Measurements from ENCODE around the gene NRXN3.

The NRXN3 gene

GRCh38 chr14:78608998-78609787 lies 439.0 kb downstream of the NRXN3 start:
- ATAC-seq (ENCODE audit: low read depth), result no peak

DNA sequence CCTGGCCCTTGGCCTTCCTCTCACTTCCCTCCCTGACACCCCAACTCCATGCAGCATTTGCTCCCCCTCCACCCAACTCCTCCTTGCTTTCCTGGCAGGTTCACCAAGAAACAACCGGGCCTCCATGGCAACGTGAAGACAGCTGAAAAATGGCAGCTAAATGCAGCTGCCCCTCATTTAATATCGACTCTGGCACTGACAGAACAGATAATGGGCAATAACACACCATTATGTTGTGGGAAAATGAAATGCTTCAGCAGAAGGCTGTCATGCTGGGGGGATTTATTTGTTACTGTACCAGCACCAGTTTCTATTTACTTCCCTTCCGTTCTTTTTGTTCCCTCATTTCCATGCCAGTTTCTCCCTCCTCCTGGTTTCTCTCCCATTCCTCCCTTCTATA lies 440.8 kb downstream of the NRXN3 start:
- Histone ChIP-seq H3K27ac (ENCODE audit: poor library complexity, severe bottlenecking) (no peak overlapping the region), H3K4me1 (ENCODE audit: insufficient read depth, poor library complexity, severe bottlenecking) (peaks cover 3% of the 10 kb centered on the region), H3K36me3 (ENCODE audit: low read depth) (no peaks in the 10 kb centered on the region), H3K4me3 (ENCODE audit: severe bottlenecking) (no peak overlapping the region), H3K27me3 (ENCODE audit: insufficient read depth, poor library complexity, severe bottlenecking) (no peaks in the 10 kb centered on the region), H3K9me3 (ENCODE audit: severe bottlenecking) (no peaks in the 10 kb centered on the region)
- ATAC-seq (ENCODE audit: low read depth) (no peak), DNase-seq (ENCODE audit: low spot score) (no peak)
- TF ChIP-seq, protein P1, sequence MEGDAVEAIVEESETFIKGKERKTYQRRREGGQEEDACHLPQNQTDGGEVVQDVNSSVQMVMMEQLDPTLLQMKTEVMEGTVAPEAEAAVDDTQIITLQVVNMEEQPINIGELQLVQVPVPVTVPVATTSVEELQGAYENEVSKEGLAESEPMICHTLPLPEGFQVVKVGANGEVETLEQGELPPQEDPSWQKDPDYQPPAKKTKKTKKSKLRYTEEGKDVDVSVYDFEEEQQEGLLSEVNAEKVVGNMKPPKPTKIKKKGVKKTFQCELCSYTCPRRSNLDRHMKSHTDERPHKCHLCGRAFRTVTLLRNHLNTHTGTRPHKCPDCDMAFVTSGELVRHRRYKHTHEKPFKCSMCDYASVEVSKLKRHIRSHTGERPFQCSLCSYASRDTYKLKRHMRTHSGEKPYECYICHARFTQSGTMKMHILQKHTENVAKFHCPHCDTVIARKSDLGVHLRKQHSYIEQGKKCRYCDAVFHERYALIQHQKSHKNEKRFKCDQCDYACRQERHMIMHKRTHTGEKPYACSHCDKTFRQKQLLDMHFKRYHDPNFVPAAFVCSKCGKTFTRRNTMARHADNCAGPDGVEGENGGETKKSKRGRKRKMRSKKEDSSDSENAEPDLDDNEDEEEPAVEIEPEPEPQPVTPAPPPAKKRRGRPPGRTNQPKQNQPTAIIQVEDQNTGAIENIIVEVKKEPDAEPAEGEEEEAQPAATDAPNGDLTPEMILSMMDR (IDR thresholded peaks at IDR 0.05; ENCODE audit: poor library complexity, severe bottlenecking), result no peak

More at GRCh38 chr14:78608998-78609787, 439.0 kb downstream of the NRXN3 start:
- Histone ChIP-seq H3K4me1 (ENCODE audit: insufficient read depth, poor library complexity, severe bottlenecking) (peaks cover 3% of the 10 kb centered on the region), H3K27ac (ENCODE audit: poor library complexity, severe bottlenecking) (no peak overlapping the region), H3K4me3 (ENCODE audit: severe bottlenecking) (no peak overlapping the region), H3K9me3 (ENCODE audit: severe bottlenecking) (no peaks in the 10 kb centered on the region), H3K27me3 (ENCODE audit: insufficient read depth, poor library complexity, severe bottlenecking) (no peaks in the 10 kb centered on the region), H3K36me3 (ENCODE audit: low read depth) (no peaks in the 10 kb centered on the region)
- no peak for DNase-seq (ENCODE audit: low spot score)
- TF ChIP-seq, protein P1 (IDR thresholded peaks at IDR 0.05; ENCODE audit: poor library complexity, severe bottlenecking), result no peak

- no peaks in the 10 kb centered on the region for H3K4me1 ChIP-seq (ENCODE audit: insufficient read depth, poor library complexity, severe bottlenecking)
- no peak for DNase-seq (ENCODE audit: low spot score)
Measured at GRCh38 chr14:78611796-78612571, 441.8 kb downstream of the NRXN3 start.

DNA sequence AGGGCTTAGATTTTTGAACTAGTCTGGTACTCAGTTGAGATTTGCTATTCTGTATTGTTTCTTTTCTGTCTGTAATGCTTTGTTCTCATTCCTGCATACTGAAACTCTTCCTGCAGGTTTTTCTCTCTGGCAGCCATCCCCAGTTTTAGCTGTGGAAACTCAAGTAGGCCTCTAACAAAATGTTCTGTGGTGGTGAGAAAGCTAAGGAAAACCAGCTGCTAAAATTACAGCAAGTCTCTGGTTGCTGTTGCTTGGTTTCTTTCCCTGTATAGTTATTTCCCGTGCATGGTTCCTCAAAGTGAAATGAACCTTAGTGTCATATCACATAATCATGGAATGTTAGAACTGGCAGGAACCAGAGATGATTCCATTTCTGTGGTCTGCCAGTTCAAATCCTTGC lies 442.5 kb downstream of the NRXN3 start:
- H3K27ac ChIP-seq (ENCODE audit: poor library complexity, severe bottlenecking), result no peak overlapping the region
- no peaks in the 10 kb centered on the region for H3K36me3 ChIP-seq (ENCODE audit: low read depth)
- no peaks in the 10 kb centered on the region for H3K4me1 ChIP-seq (ENCODE audit: insufficient read depth, poor library complexity, severe bottlenecking)
- no peaks in the 10 kb centered on the region for H3K27me3 ChIP-seq (ENCODE audit: insufficient read depth, poor library complexity, severe bottlenecking)
- DNase-seq (ENCODE audit: low spot score) (no peak), ATAC-seq (ENCODE audit: low read depth) (no peak)
- H3K9me3 ChIP-seq (ENCODE audit: severe bottlenecking), result no peaks in the 10 kb centered on the region
- TF ChIP-seq, protein P1 (IDR thresholded peaks at IDR 0.05; ENCODE audit: poor library complexity, severe bottlenecking), result no peak
- H3K4me3 ChIP-seq (ENCODE audit: severe bottlenecking), result no peak overlapping the region

More at GRCh38 chr14:78611796-78612571, 441.8 kb downstream of the NRXN3 start:
- Histone ChIP-seq H3K36me3 (ENCODE audit: low read depth) (no peaks in the 10 kb centered on the region), H3K27ac (ENCODE audit: poor library complexity, severe bottlenecking) (no peak overlapping the region), H3K9me3 (ENCODE audit: severe bottlenecking) (no peaks in the 10 kb centered on the region), H3K4me3 (ENCODE audit: severe bottlenecking) (no peak overlapping the region), H3K27me3 (ENCODE audit: insufficient read depth, poor library complexity, severe bottlenecking) (no peaks in the 10 kb centered on the region)
- no peak for ATAC-seq (ENCODE audit: low read depth)
- TF ChIP-seq, protein P1 (IDR thresholded peaks at IDR 0.05; ENCODE audit: poor library complexity, severe bottlenecking), result no peak

Data from RWPE2 (cell line).